ENCODE data around the gene FHIT. TPM values are rescaled to one million over a fixed set of nuclear protein-coding genes. Genes with fewer than 3 reads are reported as not detected.

The FHIT gene
- total RNA-seq, 1 experiment from 2014 or later, result 3.6 TPM

- TF ChIP-seq EZH2phosphoT487 (IDR thresholded peaks at IDR 0.05; ENCODE audit: borderline replicate concordance, low read length) (no peak), EZH2 (IDR thresholded peaks at IDR 0.05; ENCODE audit: low read length, unreplicated experiment) (no peak), CTCF (conservative IDR thresholded peaks at IDR 0.05; ENCODE audit: low read depth, low read length) (no peak)
- Histone ChIP-seq H3K9ac (ENCODE audit: low read length) (no peak overlapping the region), H4K20me1 (ENCODE audit: low read length) (no peaks in the 10 kb centered on the region), H3K27me3 (ENCODE audit: low read length) (no peaks in the 10 kb centered on the region), H2AFZ (ENCODE audit: low read length) (no peak overlapping the region), H3F3A (ENCODE audit: low read length, unreplicated experiment) (no peaks in the 10 kb centered on the region), H3K9me3 (ENCODE audit: low read length) (no peaks in the 10 kb centered on the region), H3K4me1 (ENCODE audit: insufficient read depth, low read length) (peaks cover 15% of the 10 kb centered on the region), H3K79me2 (ENCODE audit: low read length) (no peaks in the 10 kb centered on the region), H3K9me2 (replicated peaks; ENCODE audit: low read length) (no peaks in the 10 kb centered on the region), H3K36me3 (ENCODE audit: low read depth, low read length) (no peaks in the 10 kb centered on the region), H3K4me2 (ENCODE audit: low read length) (no peak overlapping the region), H3K27ac (ENCODE audit: low read length) (no peak overlapping the region), H3K4me3 (ENCODE audit: low read length) (no peak overlapping the region)
- intact Hi-C loops (cut with micrococcal nuclease), result no loop called here
- POLR2A ChIA-PET (ENCODE audit: unreplicated experiment), result no interaction called here
- ATAC-seq, result peak; percentile 67
- no TSS peak for BruUV-seq (replicated peaks)
- peak; percentile 61 for DNase-seq
- CTCF ChIA-PET, result interaction anchor here (0.6 kb wide), 2 partner anchors 1631 to 1829 kb away, joined by 3 to 4 read pairs; no protein-coding TSS in a partner anchor
Observed at GRCh38 chr3:60703956-60704736, 547.1 kb downstream of the FHIT start.

GRCh38 chr3:60703008-60703407 is 548.2 kb downstream of the FHIT start:
- Histone ChIP-seq H3K79me2 (ENCODE audit: low read length) (no peaks in the 10 kb centered on the region), H3K9me2 (replicated peaks; ENCODE audit: low read length) (no peaks in the 10 kb centered on the region), H3K4me2 (ENCODE audit: low read length) (no peak overlapping the region), H2AFZ (ENCODE audit: low read length) (no peak overlapping the region), H3K27ac (ENCODE audit: low read length) (no peak overlapping the region), H3K9me3 (ENCODE audit: low read length) (no peaks in the 10 kb centered on the region), H3K4me3 (ENCODE audit: low read length) (no peak overlapping the region), H3K9ac (ENCODE audit: low read length) (no peak overlapping the region), H4K20me1 (ENCODE audit: low read length) (no peaks in the 10 kb centered on the region), H3K27me3 (ENCODE audit: low read length) (no peaks in the 10 kb centered on the region), H3F3A (ENCODE audit: low read length, unreplicated experiment) (no peaks in the 10 kb centered on the region), H3K4me1 (ENCODE audit: insufficient read depth, low read length) (peaks cover 10% of the 10 kb centered on the region), H3K36me3 (ENCODE audit: low read depth, low read length) (no peaks in the 10 kb centered on the region)
- ATAC-seq, result no peak
- ChIA-PET POLR2A (ENCODE audit: unreplicated experiment) (no interaction called here), CTCF (no interaction called here)
- TF ChIP-seq CTCF (conservative IDR thresholded peaks at IDR 0.05; ENCODE audit: low read depth, low read length), result no peak
- TF ChIP-seq EZH2phosphoT487 (IDR thresholded peaks at IDR 0.05; ENCODE audit: borderline replicate concordance, low read length), result no peak
- no peak for TF ChIP-seq EZH2 (IDR thresholded peaks at IDR 0.05; ENCODE audit: low read length, unreplicated experiment)
- DNase-seq, result no peak
- intact Hi-C loops (cut with micrococcal nuclease), result no loop called here
- no TSS peak for BruUV-seq (replicated peaks)

GRCh38 chr3:60698117-60698516 is 553.1 kb downstream of the FHIT start:
- Histone ChIP-seq H3K4me2 (ENCODE audit: low read length) (no peak overlapping the region), H3K27me3 (ENCODE audit: low read length) (no peaks in the 10 kb centered on the region), H3K4me3 (ENCODE audit: low read length) (no peak overlapping the region), H3K36me3 (ENCODE audit: low read depth, low read length) (no peaks in the 10 kb centered on the region), H2AFZ (ENCODE audit: low read length) (no peak overlapping the region), H3K79me2 (ENCODE audit: low read length) (no peaks in the 10 kb centered on the region), H3K9me2 (replicated peaks; ENCODE audit: low read length) (no peaks in the 10 kb centered on the region), H3F3A (ENCODE audit: low read length, unreplicated experiment) (no peaks in the 10 kb centered on the region), H3K27ac (ENCODE audit: low read length) (no peak overlapping the region), H3K9me3 (ENCODE audit: low read length) (no peaks in the 10 kb centered on the region), H4K20me1 (ENCODE audit: low read length) (no peaks in the 10 kb centered on the region), H3K4me1 (ENCODE audit: insufficient read depth, low read length) (no peaks in the 10 kb centered on the region), H3K9ac (ENCODE audit: low read length) (no peak overlapping the region)
- ATAC-seq, result no peak
- ChIA-PET CTCF (no interaction called here), POLR2A (ENCODE audit: unreplicated experiment) (no interaction called here)
- DNase-seq, result no peak
- no TSS peak for BruUV-seq (replicated peaks)
- TF ChIP-seq CTCF (conservative IDR thresholded peaks at IDR 0.05; ENCODE audit: low read depth, low read length) (no peak), EZH2 (IDR thresholded peaks at IDR 0.05; ENCODE audit: low read length, unreplicated experiment) (no peak), EZH2phosphoT487 (IDR thresholded peaks at IDR 0.05; ENCODE audit: borderline replicate concordance, low read length) (no peak)
- intact Hi-C loops (cut with micrococcal nuclease), result no loop called here

All from PC-3 (cell line).